Measurements from ENCODE around the gene MLST8.

Gene MLST8

GRCh38 chr16:2195322-2196161 is 9.7 kb upstream of the MLST8 start (continued):
- no peak for TF ChIP-seq ZNF148 (tag by site-specific recombination; IDR thresholded peaks at IDR 0.05; ENCODE audit: borderline replicate concordance)
- TF ChIP-seq ZNF214 (tag by site-specific recombination; IDR thresholded peaks at IDR 0.05; ENCODE audit: borderline replicate concordance): no peak
- TF ChIP-seq ZBTB26 (tag by site-specific recombination; optimal IDR thresholded peaks at IDR 0.05): peak; percentile 36
- TF ChIP-seq ZNF239 (tag by site-specific recombination; IDR thresholded peaks at IDR 0.05): no peak
- no peak for TF ChIP-seq SP7 (tag by site-specific recombination; IDR thresholded peaks at IDR 0.05)
- TF ChIP-seq ZNF335 (tag by site-specific recombination; conservative IDR thresholded peaks at IDR 0.05): peak; percentile 43
- TF ChIP-seq ZNF658 (tag by site-specific recombination; IDR thresholded peaks at IDR 0.05): no peak
- TF ChIP-seq YY1 (tag by site-specific recombination; IDR thresholded peaks at IDR 0.05): no peak
- no peak for TF ChIP-seq ZNF654 (tag by site-specific recombination; IDR thresholded peaks at IDR 0.05; ENCODE audit: low read depth)
- TF ChIP-seq IKZF3 (tag by site-specific recombination; IDR thresholded peaks at IDR 0.05): no peak
- no peak for TF ChIP-seq PRDM4 (tag by site-specific recombination; IDR thresholded peaks at IDR 0.05)
- no peak for TF ChIP-seq ZNF133 (tag by site-specific recombination; IDR thresholded peaks at IDR 0.05)
- TF ChIP-seq ZNF664 (tag by site-specific recombination; IDR thresholded peaks at IDR 0.05): no peak
- no peak for TF ChIP-seq WT1 (tag by site-specific recombination; IDR thresholded peaks at IDR 0.05)
- TF ChIP-seq ZNF626 (tag by site-specific recombination; IDR thresholded peaks at IDR 0.05): no peak
- no peak for TF ChIP-seq BCL11A (tag by site-specific recombination; IDR thresholded peaks at IDR 0.05; ENCODE audit: low read depth)
- TF ChIP-seq ZNF280D (tag by site-specific recombination; IDR thresholded peaks at IDR 0.05): no peak
- peak; percentile 95 for TF ChIP-seq ZIC2 (tag by site-specific recombination; IDR thresholded peaks at IDR 0.05)
- no peak for TF ChIP-seq MEIS1 (CRISPR knock-in tag; IDR thresholded peaks at IDR 0.05; ENCODE audit: borderline replicate concordance)
- no peak for TF ChIP-seq AEBP2 (tag by site-specific recombination; IDR thresholded peaks at IDR 0.05; ENCODE audit: borderline replicate concordance)
- no peak for TF ChIP-seq ZNF768 (tag by site-specific recombination; IDR thresholded peaks at IDR 0.05)
- TF ChIP-seq ZFP3 (tag by site-specific recombination; IDR thresholded peaks at IDR 0.05; ENCODE audit: low read depth): no peak
- TF ChIP-seq SP3 (tag by site-specific recombination; IDR thresholded peaks at IDR 0.05): no peak
- no peak for TF ChIP-seq ZNF837 (tag by site-specific recombination; IDR thresholded peaks at IDR 0.05)
- TF ChIP-seq PBX3 (CRISPR knock-in tag; IDR thresholded peaks at IDR 0.05): no peak
- TF ChIP-seq ZBTB20 (tag by site-specific recombination; IDR thresholded peaks at IDR 0.05): peak; percentile 58; the same call in 1 of the 2 replicates
- no peak for TF ChIP-seq ZNF19 (tag by site-specific recombination; IDR thresholded peaks at IDR 0.05; ENCODE audit: low read depth)
- TF ChIP-seq ZNF416 (tag by site-specific recombination; IDR thresholded peaks at IDR 0.05): no peak

Data from HEK293 (cell line).